IMR-90 (cell line): ENCODE data around the gene MAN1C1. TPM values are rescaled to one million over a fixed set of nuclear protein-coding genes. Genes with fewer than 3 reads are reported as not detected.
A peak's percentile ranks its signal among the peaks of the same experiment; 100 is the strongest.
"Not testable (repeated sequence)": the region's sequence is repeated elsewhere in the genome, so short reads cannot be mapped to it uniquely, and the experiment has no call there.

Source experiments
- ATAC-seq: fragments of 200-7000 bp; cut with Tn5 transposase; 2 replicates; pipeline ENCODE4 v1.9.1; 2020; ENCODE audit warnings: low read depth, mild to moderate bottlenecking, moderate library complexity
- BruUV-seq: library from RNA; stranded (reverse); fragments of 400-500 nt; replicated peaks from 2 replicates; lab custom pipeline; 2021; lab: Mats Ljungman, UMichigan
- CTCF ChIA-PET: fragments of 300-600 bp; formaldehyde crosslinking; extraction: SDS; loops from one replicate; lab custom pipeline; 2021; ENCODE audit warnings: antibody characterized with exemption; lab: Yijun Ruan, JAX
- POLR2A ChIA-PET: fragments of 300-600 bp; sonication (Branson Sonifier 250); formaldehyde crosslinking; loops from one replicate; lab custom pipeline; 2022; ENCODE audit warnings: antibody characterized with exemption; ENCODE audit not compliant: unreplicated experiment; lab: Charles Lee
- DNase-seq: peaks from one replicate; pipeline ENCODE4 v3.0.0; 2013
- H2AFZ ChIP-seq: replicated peaks from 2 replicates; pipeline ENCODE3; 2013; ENCODE audit warnings: low read length, mild to moderate bottlenecking; ENCODE audit not compliant: poor library complexity
- H2AK5ac ChIP-seq: 2 replicates; pipeline ENCODE4 v1.6.1; 2013; ENCODE audit warnings: low read depth, low read length, inconsistent platforms
- H2AK9ac ChIP-seq: replicated peaks from 2 replicates; pipeline ENCODE3; 2013; ENCODE audit warnings: mild to moderate bottlenecking, low read depth, low read length, moderate library complexity; ENCODE audit not compliant: poor library complexity
- H2BK120ac ChIP-seq: 2 replicates; pipeline ENCODE4 v1.6.1; 2013; ENCODE audit warnings: low read depth, low read length, inconsistent platforms
- H2BK15ac ChIP-seq: 3 replicates; pipeline ENCODE4 v1.6.1; 2013; ENCODE audit warnings: low read depth, low read length, inconsistent platforms
- H2BK20ac ChIP-seq: 2 replicates; pipeline ENCODE4 v1.6.1; 2013; ENCODE audit warnings: low read depth, mild to moderate bottlenecking, inconsistent platforms, low read length, moderate library complexity
- H2BK5ac ChIP-seq: 2 replicates; pipeline ENCODE4 v1.6.1; 2013; ENCODE audit warnings: mild to moderate bottlenecking, low read depth, low read length, inconsistent platforms; ENCODE audit not compliant: poor library complexity, severe bottlenecking
- H3K14ac ChIP-seq: replicated peaks from 2 replicates; pipeline ENCODE4 v1.6.1; 2013; ENCODE audit warnings: low read depth, low read length, inconsistent platforms
- H3K18ac ChIP-seq: 2 replicates; pipeline ENCODE4 v1.6.1; 2013; ENCODE audit warnings: low read depth, low read length, control low read depth
- H3K23ac ChIP-seq: 2 replicates; pipeline ENCODE4 v1.6.1; 2013; ENCODE audit warnings: low read depth, low read length, inconsistent platforms
- H3K27ac ChIP-seq: 2 replicates; pipeline ENCODE4 v1.5.1; 2013; ENCODE audit warnings: mild to moderate bottlenecking, control low read depth, low read length; ENCODE audit not compliant: insufficient read depth
- H3K27me3 ChIP-seq: 2 replicates; pipeline ENCODE4 v1.6.1; 2013; ENCODE audit warnings: low read length; ENCODE audit not compliant: control insufficient read depth, insufficient read depth
- H3K36me3 ChIP-seq: 2 replicates; pipeline ENCODE4 v1.6.1; 2013; ENCODE audit warnings: low read length, mixed read lengths; ENCODE audit not compliant: control insufficient read depth, insufficient read depth
- H3K4ac ChIP-seq: 2 replicates; pipeline ENCODE4 v1.6.1; 2013; ENCODE audit warnings: low read depth, low read length, inconsistent platforms
- H3K4me1 ChIP-seq: 2 replicates; pipeline ENCODE4 v1.6.1; 2013; ENCODE audit warnings: low read length, mixed read lengths; ENCODE audit not compliant: control insufficient read depth, insufficient read depth
- H3K4me2 ChIP-seq: 2 replicates; pipeline ENCODE4 v1.6.1; 2013; ENCODE audit warnings: low read depth, mild to moderate bottlenecking, control low read depth, low read length, moderate library complexity
- H3K4me3 ChIP-seq: 2 replicates; pipeline ENCODE4 v1.5.1; 2013; ENCODE audit warnings: low read depth, mild to moderate bottlenecking, control low read depth, low read length, moderate library complexity; ENCODE audit not compliant: insufficient read depth
- H3K56ac ChIP-seq: 2 replicates; pipeline ENCODE4 v1.6.1; 2013; ENCODE audit warnings: low read length, inconsistent platforms; ENCODE audit not compliant: insufficient read depth; ENCODE audit errors: extremely low read depth
- H3K79me1 ChIP-seq, 2 experiments: 2 replicates each; pipeline ENCODE4 v1.6.1; 2013; ENCODE audit warnings: low read length in 2 of 2, inconsistent platforms in 1 of 2, low read depth in 1 of 2
- H3K9ac ChIP-seq: 2 replicates; pipeline ENCODE4 v1.6.1; 2013; ENCODE audit warnings: low read depth, low read length, control low read depth
- H3K9me1 ChIP-seq: 2 replicates; pipeline ENCODE4 v1.6.1; 2013; ENCODE audit warnings: low read length, inconsistent platforms; ENCODE audit not compliant: insufficient read depth
- H3K9me3 ChIP-seq: 2 replicates; pipeline ENCODE4 v1.6.1; 2013; ENCODE audit warnings: low read length; ENCODE audit not compliant: control insufficient read depth, insufficient read depth
- H4K20me1 ChIP-seq: 2 replicates; pipeline ENCODE4 v1.6.1; 2013; ENCODE audit warnings: low read length, inconsistent platforms; ENCODE audit not compliant: insufficient read depth
- H4K5ac ChIP-seq: 2 replicates; pipeline ENCODE4 v1.6.1; 2013; ENCODE audit warnings: mild to moderate bottlenecking, low read depth, low read length, control low read depth
- H4K8ac ChIP-seq, 2 experiments: 2 replicates each; pipeline ENCODE4 v1.6.1; 2013; ENCODE audit warnings: low read depth in 2 of 2, low read length in 2 of 2, control low read depth in 1 of 2, inconsistent platforms in 1 of 2
- H4K91ac ChIP-seq: 2 replicates; pipeline ENCODE4 v1.6.1; 2013; ENCODE audit warnings: low read depth, low read length, inconsistent platforms; ENCODE audit not compliant: insufficient read depth
- BHLHE40 ChIP-seq: fragments of 150-350 bp; IDR thresholded peaks from 2 replicates; pipeline ENCODE4 v1.6.1; 2016; ENCODE audit warnings: mild to moderate bottlenecking, low read depth, low read length
- MAZ ChIP-seq: IDR thresholded peaks from 2 replicates; pipeline ENCODE4 v1.6.1; 2012; ENCODE audit warnings: low read depth, mild to moderate bottlenecking, low read length, improper control_type of control experiment, moderate library complexity, borderline replicate concordance
- RAD21 ChIP-seq: IDR thresholded peaks from 2 replicates; pipeline ENCODE4 v1.6.1; 2012; ENCODE audit warnings: low read length, improper control_type of control experiment
- WGBS, 2 experiments: methylation state at CpG; one replicate each; pipeline versions ENCODE4 v1.1.5 to v1.1.7; 2013; ENCODE audit warnings: missing lambda C conversion rate in 2 of 2; ENCODE audit not compliant: insufficient read length in 1 of 2; ENCODE audit errors: extremely low coverage in 2 of 2; 5-methylcytosine and 5-hydroxymethylcytosine counted together
- dilution Hi-C: fragments of 300-500 bp; cut with HindIII; formaldehyde crosslinking; loops from one replicate; pipeline ENCODE4 v1.14.3; 2018; ENCODE audit warnings: low sequenced_read_pairs; ENCODE audit not compliant: unreplicated experiment
- in situ Hi-C: fragments of 300-500 bp; cut with MboI; formaldehyde crosslinking; loops from 3 replicates; pipeline ENCODE4 v1.14.3; 2019; ENCODE audit warnings: low sequenced_read_pairs, inconsistent platforms, mixed read lengths
- intact Hi-C: fragments of 100-400 bp; cut with micrococcal nuclease; formaldehyde crosslinking; loops from 2 replicates; pipeline ENCODE4 v1.10.0; 2022
- polyA plus RNA-seq, 3 experiments: library from polyadenylated mRNA; depleted of rRNA; stranded (reverse); fragments of >200 nt; gene quantifications; 2 replicates each; pipeline ENCODE4 v1.2.3, GENCODE V29; 2012; ENCODE audit warnings: low replicate concordance in 1 of 3
- total RNA-seq: library from RNA; depleted of rRNA; stranded (reverse); fragments of >200 nt; gene quantifications from 2 replicates; pipeline ENCODE4 v1.2.3, GENCODE V29; 2012

MAN1C1 gene
- total and polyA plus RNA-seq, 2 of the 4 experiments (the other 2 are of a cell fraction): 3.2 to 11.3 TPM

DNA sequence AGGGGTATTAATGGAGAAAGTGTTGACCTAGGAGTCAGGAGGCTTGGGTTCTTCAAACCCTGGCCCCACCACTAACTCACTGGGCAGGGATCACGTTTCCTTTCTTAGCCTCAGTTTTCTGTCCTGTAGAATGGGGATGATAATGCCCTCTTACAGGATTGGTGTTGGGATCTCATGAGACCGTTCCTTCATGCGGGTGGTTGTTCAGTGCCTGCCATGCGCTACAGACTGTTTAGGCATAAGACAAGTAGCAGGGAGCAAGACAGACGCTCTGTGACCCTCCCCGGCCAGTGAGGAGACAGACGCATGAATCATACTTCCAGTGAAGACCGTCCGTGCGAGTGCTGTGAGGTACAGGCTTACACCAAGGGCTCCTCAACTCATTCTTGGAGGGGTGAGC lies 81.7 kb downstream of the MAN1C1 start:
- in situ Hi-C loops: no loop called here
- H2BK120ac ChIP-seq: peak overlapping the region; percentile 79
- no TSS peak for BruUV-seq
- H3K4ac ChIP-seq: peak overlapping the region; percentile 76
- peak overlapping the region in 1 of 2 experiments; percentile 60; a peak in 1 of 4 replicates for H4K8ac ChIP-seq
- H3K9me1 ChIP-seq: peaks cover 38% of the 10 kb centered on the region
- no peak overlapping the region for H3K56ac ChIP-seq
- no peak for DNase-seq
- H2AK5ac ChIP-seq: peak overlapping the region; percentile 98
- ChIA-PET CTCF (interaction anchor here (0.6 kb wide), 1 partner anchor 42 kb away, joined by 3 read pairs; no protein-coding TSS in a partner anchor), POLR2A (no interaction called here)
- no peak for TF ChIP-seq RAD21
- no peak for TF ChIP-seq BHLHE40
- TF ChIP-seq MAZ: no peak
- peak overlapping the region; percentile 82 for H4K91ac ChIP-seq
- no peaks in the 10 kb centered on the region for H3K27me3 ChIP-seq
- H3K9ac ChIP-seq: no peak overlapping the region
- H3K9me3 ChIP-seq: no peaks in the 10 kb centered on the region
- H3K79me1 ChIP-seq: peaks cover 0 to 43% of the 10 kb centered on the region in 2 experiments; a peak in 2 of 4 replicates
- no peak for ATAC-seq
- H3K23ac ChIP-seq: peak overlapping the region; percentile 67; the same call in 1 of the 2 replicates
- no peak overlapping the region for H3K4me2 ChIP-seq
- peaks cover 54% of the 10 kb centered on the region for H3K4me1 ChIP-seq
- H2AFZ ChIP-seq: peak overlapping the region; percentile 19
- H3K14ac ChIP-seq: 0 out of 2 replicates have a peak overlapping the region, but pooled peaks have one; percentile 73
- no peak overlapping the region for H2AK9ac ChIP-seq
- peak overlapping the region; percentile 1 for H2BK5ac ChIP-seq
- peak overlapping the region; percentile 86; the same call in 1 of the 2 replicates for H2BK20ac ChIP-seq
- no peaks in the 10 kb centered on the region for H3K36me3 ChIP-seq
- H3K27ac ChIP-seq: peak overlapping the region; percentile 35; the same call in 1 of the 2 replicates
- WGBS, 2 experiments: 88% methylated on average over 8 of the region's 10 CpGs; no CpG with 5 or more reads in 1 of the 2 experiments
- H3K18ac ChIP-seq: peak overlapping the region; percentile 59
- H3K4me3 ChIP-seq: no peak overlapping the region
- peak overlapping the region; percentile 48 for H4K5ac ChIP-seq
- dilution Hi-C loops: no loop called here
- H2BK15ac ChIP-seq: peak overlapping the region; percentile 88; the same call in 2 of the 3 replicates
- H4K20me1 ChIP-seq: no peaks in the 10 kb centered on the region
- intact Hi-C loops: no loop called here

GRCh38 chr1:25699059-25699458 lies 82.5 kb downstream of the MAN1C1 start:
- Histone ChIP-seq H2BK5ac (peak overlapping the region; percentile 89), H3K9me1 (peaks cover 37% of the 10 kb centered on the region), H3K27ac (peak overlapping the region; percentile 96), H3K18ac (peak overlapping the region; percentile 69), H3K4ac (peak overlapping the region; percentile 88), H4K5ac (peak overlapping the region; percentile 82), H2AK9ac (peak overlapping the region; percentile 63), H2BK20ac (peak overlapping the region; percentile 77), H2BK120ac (peak overlapping the region; percentile 90), H4K8ac (peak overlapping the region; percentile 76 to 77; a peak in 3 of 4 replicates), H2BK15ac (peak overlapping the region; percentile 81; the same call in 2 of the 3 replicates), H3K14ac (peak overlapping the region; percentile 81), H3K79me1 (peaks cover 0 to 40% of the 10 kb centered on the region in 2 experiments; a peak in 2 of 4 replicates), H3K4me1 (peaks cover 52% of the 10 kb centered on the region), H2AK5ac (peak overlapping the region; percentile 91; the same call in 1 of the 2 replicates), H4K91ac (peak overlapping the region; percentile 67)
- H3K4me3 ChIP-seq, DNase-seq, ATAC-seq, BruUV-seq, H3K23ac ChIP-seq, H4K20me1 ChIP-seq, H2AFZ ChIP-seq, CTCF ChIA-PET, H3K36me3 ChIP-seq, H3K9ac ChIP-seq, H3K4me2 ChIP-seq, H3K9me3 ChIP-seq, dilution Hi-C loops, intact Hi-C loops, H3K56ac ChIP-seq, in situ Hi-C loops, H3K27me3 ChIP-seq: not testable (repeated sequence)
- POLR2A ChIA-PET: interaction anchor here (0.6 kb wide), 1 partner anchor 264 kb away, joined by 4 read pairs; no protein-coding TSS in a partner anchor
- WGBS, 2 experiments: no CpG with 5 or more reads among the region's 8 CpGs
